Measurements from ENCODE around the gene ANGPTL2.

Gene ANGPTL2

DNA sequence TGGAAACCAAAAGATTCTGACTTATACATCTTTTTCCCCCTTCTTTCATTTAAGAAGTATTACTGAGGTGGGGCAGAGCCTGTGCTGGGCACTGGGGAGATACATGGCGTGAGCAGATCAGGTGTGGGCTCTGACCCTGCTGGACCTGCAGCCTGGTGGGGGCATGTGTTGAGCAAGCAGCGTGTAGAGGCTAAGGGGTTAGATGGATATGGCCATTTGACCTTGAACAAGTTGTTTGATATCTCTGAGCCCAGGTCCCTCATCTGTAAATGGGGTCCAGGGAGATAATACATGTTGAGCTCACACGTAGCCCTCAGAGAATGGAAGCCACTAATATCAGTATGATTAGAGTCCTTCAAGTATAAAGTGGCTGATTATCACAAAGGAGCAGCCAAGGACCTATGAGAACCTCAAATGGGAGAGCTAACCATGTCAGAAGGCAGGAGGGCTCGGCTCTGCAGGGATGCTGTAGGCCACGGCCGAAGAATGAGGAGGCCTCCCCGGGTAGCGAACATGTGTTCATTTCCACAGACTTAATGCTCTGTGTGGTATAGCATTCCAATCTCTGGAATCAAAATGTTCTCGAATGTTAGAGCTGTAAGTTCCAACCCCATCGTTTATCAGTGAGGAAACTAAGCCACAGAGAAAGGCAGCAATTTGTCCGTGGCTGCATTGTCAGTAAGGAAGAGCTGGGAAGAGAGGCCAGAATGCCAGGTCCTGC is 15.4 kb upstream of the ANGPTL2 start:
- no peak for DNase-seq (ENCODE audit: low read depth in 3 of 3, low spot score in 1 of 3)

DNA sequence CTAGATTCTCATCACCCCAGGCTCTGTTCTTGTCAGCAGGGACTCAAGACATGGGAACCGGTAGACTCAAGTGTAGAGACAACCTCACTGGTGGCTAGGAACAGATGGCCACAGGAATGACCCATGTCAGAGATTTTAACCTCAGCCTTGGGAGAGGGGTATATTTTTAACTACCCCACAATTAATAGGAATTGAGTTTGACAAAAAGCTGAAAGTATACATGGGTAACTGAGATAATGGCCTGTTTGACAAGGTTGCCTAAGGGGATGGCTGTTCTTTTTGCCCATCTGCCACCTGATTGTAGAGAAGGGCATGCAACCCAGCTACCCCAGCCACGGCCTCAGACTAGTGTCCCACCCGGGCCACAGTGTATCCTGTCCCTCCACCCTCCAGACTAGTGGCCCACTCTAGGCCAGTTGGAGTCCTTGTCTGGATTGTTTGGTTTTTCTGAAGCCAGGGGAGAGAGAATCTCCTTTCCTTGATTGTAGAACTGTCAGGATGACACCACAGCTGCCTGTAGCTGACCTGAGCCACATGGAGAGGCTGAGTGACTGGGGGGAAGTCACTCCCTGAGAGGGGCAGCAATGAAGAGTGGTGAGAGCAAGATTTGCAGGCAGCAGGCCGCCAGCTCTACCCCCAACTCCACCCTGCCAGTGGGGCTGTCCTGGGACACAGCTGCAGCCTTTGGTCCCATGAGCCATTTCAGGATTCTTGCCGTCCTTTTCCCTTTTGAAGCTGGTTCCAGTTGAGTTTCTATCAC is 14.6 kb upstream of the ANGPTL2 start:
- DNase-seq (ENCODE audit: low read depth in 3 of 3, low spot score in 1 of 3), result no peak

DNA sequence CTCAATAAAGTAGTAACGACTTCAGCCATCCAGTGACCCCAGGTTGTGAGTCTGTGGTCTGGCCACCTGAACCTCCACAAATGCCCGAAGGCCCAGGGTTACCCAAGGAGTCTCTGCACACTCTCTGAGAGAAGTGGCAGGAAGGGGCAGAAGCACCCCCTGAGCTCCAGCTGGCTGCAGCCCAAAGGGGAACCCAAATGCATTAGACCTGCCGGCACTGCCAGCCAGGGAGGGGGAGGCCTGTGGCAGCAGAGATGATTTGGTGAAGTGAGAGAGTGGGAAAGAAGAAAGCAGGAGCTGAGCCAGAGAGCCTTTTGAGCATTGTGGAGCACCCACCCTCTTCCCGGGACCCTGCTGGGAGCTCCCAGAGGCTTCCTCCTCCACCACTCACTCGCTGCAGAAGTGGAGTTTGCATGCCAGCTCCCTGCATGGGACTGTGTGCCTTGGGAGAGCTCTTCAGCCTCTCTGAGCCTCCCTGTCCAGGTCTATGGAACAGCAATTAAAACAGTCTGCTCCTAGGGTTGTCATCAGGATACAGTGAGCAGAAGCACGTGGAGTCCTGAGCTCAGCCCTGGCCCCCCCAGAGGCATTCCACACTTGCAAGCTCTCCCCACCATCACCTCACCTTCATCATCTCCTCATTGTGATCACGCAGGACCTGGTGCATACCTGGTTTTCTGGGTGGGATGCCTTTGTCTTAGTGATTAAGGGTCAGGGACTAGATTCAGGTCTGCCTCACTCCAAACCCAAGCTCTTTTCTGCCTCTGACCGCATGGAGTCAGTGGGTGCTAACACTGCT is 13.8 kb upstream of the ANGPTL2 start:
- no peak for DNase-seq (ENCODE audit: low read depth in 3 of 3, low spot score in 1 of 3)

DNA sequence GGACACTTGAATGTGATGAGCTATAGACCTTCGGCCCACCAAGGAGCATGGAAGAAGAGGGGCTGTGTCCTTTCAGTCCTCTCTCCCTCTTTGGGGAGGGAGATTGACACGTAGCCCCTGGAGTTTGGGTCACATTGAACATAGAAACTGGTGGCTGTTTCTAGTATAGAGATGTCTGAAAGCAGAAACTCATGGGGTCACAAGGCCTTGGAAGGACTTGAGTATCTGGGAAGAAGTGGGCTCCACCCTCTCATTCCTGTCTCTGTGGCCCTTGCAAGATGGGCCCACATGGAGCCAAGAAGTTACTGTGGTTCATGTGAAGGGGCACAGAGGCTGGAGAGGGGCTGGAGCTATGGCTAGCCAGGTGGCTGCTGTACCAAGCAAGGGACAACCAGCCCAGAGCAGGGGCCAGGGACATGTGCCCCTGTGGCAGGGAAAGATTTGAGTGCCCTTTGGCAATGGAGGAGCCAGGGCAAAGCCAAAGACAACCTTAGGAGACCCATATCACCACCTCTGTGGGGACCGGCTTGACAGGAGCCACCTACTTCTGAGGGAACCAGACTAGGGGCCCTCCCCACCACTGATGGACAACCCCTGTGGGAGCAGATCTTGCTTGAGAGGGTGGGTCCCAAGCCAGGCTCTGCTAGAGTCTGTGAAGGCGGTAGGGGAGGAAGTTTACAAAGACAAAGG is 12.8 kb upstream of the ANGPTL2 start:
- no peak for DNase-seq (ENCODE audit: low read depth in 3 of 3, low spot score in 1 of 3)

DNA sequence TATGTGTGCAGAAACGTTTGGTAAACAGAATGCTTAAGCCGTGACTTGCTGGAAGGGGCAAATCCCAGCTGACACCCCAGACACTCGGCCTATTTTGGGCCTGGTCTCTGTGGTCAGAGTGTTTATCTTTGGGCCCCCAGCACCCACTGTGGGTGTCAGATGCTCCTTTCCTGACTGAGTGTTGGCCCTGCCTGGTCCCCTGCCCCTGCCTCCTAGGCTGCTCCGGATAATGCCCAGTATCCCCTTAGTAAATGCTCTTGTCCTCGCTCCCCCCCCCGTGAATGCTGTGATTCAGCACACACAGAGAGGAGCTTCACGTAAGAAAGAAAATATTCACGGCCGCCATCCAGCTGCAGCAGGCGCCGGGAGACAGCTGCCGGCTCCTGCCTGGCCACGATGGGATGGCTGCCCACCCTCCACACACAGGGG is 11.3 kb upstream of the ANGPTL2 start:
- DNase-seq (ENCODE audit: low read depth in 3 of 3, low spot score in 1 of 3), result no peak

DNA sequence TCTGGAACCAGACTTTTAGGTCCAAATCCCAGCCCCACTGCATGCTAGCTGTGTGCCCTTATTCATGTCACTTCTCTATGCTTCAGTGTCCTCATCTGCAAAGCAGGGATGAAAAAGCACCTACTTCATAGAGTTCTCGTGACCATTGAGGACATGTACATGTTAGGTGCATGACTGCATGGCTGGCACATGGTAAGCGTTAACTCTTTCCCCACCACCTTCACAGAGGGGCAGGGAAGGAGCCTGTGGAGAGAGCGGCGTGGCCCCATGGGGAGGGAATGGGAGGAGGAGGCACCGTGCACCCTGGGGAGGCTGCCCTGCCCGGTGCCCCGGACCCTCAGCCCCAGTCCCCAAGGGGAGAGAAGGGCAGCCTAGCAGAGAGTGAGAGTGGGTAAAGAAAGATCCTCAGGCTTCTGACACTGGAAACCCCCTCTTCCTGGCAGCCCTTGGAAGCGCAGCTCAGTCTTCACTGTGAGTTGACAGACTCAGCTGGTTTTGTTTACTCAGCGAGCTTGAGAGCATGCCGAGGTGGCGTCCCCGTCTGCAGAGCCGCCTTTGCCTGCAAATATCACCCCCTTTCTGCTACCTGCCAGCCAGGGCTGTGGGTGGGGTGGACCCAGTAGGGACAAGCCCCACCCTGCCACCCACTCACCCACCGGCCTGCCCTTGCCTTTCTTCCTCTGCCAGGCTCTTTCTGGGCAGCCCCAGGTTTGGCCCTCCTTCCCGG is 10.6 kb upstream of the ANGPTL2 start:
- no peak for DNase-seq (ENCODE audit: low read depth in 3 of 3, low spot score in 1 of 3)

DNA sequence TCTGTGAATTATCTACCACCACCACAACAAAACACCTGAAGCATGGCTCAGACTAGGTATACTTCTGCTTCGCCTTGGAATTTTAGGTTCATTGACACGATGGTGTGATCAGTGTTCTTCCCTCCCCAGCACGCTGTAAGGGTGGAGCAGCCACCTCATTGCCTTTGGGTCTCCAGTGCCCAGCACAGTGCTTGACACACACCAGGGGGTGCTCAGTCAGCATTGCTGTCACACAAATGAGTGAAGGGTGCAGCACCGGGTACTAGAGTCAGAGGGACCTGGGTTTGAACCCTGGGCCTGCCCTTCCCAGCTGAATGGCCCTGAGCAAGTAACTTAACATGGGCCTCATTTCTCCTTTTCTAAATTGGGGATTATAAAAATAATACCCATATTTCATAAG is 9.9 kb upstream of the ANGPTL2 start:
- no peak for DNase-seq (ENCODE audit: low read depth in 3 of 3, low spot score in 1 of 3)

DNA sequence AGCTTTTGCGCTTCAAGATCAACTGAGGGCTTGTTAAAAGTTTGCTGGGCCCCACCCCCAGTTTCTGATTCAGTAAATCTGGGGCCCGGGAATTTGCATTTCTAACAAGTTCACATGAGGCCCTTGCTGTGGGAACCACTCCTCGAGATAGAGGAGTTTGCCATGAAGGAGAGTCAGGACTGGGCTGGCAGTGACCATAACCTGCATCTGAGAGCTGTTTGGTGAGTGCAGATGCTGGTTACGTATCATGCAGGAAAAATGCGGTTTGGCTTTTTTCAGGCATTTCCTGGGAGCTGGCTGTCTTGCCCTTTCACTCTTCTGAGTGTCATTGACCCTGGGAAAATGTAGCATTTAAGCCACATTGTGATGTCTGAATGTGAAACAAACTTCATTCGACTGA is 9.4 kb upstream of the ANGPTL2 start:
- DNase-seq (ENCODE audit: low read depth in 3 of 3, low spot score in 1 of 3), result no peak

DNA sequence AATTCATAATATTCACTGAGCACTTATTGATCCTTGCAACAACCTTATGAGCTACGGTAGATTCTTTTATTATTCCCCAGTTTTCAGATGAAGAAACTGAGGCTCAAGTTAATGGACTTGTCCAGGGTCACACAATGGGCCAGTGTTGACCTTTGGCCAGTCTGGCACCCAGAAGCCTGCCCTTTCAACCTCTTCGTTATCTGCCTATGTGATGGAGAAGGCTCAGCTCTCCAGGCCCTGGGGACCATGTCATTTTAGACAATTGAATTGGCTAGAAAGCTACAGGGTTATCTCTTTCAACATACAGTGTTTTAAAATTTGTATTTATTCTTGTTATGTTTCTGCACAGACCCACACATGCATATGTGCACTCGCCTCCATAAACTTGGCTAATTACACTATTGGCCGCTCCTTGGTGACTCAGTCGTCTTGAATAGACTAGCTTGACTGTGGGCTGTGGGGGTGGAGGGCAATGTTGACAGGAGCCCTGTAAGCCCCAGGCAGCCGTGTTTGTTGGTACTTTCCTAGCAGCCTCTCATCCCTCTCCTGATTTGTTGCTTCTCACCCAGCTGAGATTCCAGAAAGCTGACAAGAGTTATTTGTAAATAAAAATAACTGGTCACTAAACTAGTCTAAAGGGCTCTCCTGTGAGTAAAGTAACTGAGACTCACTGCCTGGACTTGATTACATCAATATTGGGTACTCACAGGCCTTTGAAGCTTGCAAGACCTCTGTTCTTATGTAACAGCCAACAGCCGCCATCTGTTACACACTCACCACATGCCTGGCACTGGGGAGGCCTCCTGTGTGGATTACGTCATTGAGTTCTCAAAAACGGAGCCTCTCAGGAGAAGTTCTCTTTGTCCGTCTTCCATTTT is 8.5 kb upstream of the ANGPTL2 start:
- DNase-seq (ENCODE audit: low read depth in 3 of 3, low spot score in 1 of 3), result no peak

DNA sequence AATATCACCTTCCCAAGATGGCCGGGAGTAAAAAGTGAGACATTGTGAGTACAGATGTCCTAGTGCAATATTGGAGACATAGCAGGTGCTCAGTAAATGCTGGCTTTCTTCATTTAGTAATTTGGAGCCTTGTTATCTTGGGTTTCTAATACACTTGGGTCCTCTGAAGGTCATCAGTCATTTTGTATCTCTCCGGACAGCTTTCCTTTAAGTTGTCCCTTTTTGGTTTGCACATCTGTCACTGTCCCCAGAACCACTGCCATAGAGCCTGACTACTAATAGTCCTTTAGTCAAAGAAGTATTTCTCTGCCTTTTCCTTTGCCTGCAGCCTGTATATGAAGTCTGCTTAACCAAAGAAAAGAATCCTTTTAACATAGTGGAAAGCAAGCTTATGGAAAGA is 7.8 kb upstream of the ANGPTL2 start:
- no peak for DNase-seq (ENCODE audit: low read depth in 3 of 3, low spot score in 1 of 3)

DNA sequence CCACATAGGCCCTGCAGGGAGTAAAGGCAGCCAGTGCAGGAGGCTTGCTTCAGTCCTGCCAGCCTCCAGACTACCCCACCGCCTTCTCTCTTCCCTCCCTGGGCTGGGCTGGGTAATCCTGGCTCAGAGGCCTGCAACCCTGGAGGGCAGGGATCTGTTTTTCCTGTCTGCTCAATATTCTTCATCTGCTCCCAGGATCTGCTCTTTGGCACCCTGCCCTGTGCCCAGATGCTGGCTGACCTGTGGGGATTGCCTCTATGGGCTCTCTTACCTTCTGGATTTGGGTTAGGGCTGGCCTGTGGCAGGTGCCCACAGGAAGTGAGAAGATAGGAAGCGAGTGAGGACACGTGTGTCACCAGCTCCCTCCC is 7.3 kb upstream of the ANGPTL2 start:
- no peak for DNase-seq (ENCODE audit: low read depth in 3 of 3, low spot score in 1 of 3)

DNA sequence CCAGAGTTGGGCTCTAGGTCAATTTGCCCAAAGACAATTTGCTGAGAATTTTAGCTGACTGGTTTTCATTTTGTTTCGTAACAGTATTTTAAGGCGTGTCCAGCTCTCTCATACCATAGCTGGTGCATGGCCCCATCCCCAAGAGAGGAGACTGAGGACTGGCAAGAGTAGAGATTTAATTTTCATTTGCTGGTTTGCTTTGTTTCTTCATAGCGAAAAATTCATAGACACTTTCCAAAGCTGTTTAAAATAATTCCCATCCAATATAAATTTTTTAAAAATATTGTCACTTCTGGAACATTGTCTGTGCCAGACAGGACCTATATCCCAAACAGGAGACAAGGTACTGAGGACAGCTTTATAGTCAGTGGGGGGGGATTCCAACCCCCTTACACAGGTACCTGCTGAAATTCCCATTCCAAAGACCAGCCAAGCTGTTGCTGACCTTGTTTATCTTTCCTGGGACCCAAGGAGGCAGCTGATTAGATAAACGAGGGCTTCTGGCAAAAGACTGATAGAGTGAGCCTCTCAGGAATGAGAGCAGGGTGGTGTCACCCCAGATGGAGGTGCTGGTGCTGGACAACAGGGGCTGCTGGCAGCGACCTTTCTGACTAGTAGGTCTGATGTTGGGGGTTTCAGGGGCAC is 6.8 kb upstream of the ANGPTL2 start:
- no peak for DNase-seq (ENCODE audit: low read depth in 3 of 3, low spot score in 1 of 3)

DNA sequence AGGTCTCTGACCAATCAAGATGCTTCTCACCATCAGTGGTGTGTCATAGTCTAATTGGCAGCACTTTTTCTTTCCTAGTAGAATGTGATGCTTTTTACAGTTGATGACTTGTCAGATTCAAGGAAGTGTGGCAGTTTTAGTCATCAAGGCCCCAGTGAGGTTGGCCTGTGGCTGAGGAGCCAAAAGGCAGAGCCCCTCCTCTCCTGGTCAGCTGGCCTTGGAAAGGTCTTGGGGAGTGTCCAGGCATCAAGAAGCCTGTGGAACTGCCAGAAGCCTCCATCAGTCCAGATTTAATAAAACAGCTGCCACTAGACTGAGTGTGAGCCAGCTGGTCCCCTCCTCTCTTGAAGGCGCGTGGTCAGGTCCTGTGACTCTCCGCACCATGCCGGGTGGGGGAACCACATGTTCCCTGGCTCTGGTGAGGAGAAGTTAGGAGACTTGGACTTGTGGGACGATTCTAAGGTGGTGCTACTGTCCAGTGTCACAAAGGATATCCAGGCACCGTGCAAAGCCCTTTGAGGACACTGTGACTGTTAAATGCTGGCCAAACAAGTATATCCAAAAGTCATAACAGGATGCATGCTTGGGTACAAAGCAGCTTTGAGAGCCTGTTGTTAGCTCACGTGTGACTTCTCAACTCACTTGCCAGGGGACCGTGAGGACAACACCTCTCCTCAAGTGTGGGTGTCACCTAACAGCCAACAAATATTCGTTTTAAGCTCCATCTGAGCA is 6.1 kb upstream of the ANGPTL2 start:
- DNase-seq (ENCODE audit: low read depth in 3 of 3, low spot score in 1 of 3), result no peak

DNA sequence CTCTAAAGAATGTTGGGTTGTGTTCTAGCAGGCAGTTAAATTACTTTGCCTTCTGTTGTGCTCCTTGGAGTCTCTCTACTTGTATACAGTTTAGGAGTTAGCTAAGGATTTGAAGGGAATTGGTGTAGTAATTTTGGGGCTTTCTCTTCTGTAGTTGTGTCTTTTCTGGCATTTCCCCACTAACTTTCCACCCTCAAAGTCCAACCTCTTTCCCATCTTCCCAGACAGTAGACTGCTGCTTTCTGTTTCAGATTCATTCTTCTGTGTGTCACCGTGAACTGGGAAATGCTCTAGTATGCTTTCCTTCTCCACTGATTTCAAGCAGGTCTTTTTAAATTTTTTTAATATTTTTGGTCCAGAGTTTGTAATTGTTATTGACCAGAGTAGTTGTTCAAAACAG is 4.5 kb upstream of the ANGPTL2 start:
- no peak for DNase-seq (ENCODE audit: low read depth in 3 of 3, low spot score in 1 of 3)

DNA sequence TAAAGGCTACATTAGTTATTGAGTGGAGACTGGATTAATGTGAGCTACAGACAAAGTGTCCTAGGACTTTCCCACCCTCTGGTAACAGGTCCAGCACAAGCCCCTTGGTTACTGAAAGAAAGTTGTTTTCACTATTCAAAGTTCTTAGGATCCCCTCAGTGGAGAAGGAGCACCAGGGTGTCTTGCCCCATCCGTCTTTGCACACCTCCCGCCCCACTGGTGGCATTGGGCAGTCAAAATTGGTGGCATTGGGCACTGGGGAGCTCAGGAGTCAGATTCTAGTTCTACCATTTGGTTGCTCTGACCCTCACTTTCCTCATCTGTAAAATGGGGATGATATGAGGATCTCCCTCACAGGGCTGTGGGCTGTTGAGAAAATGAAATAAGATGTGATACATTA is 2.4 kb upstream of the ANGPTL2 start:
- no peak for DNase-seq (ENCODE audit: low read depth in 3 of 3, low spot score in 1 of 3)

DNA sequence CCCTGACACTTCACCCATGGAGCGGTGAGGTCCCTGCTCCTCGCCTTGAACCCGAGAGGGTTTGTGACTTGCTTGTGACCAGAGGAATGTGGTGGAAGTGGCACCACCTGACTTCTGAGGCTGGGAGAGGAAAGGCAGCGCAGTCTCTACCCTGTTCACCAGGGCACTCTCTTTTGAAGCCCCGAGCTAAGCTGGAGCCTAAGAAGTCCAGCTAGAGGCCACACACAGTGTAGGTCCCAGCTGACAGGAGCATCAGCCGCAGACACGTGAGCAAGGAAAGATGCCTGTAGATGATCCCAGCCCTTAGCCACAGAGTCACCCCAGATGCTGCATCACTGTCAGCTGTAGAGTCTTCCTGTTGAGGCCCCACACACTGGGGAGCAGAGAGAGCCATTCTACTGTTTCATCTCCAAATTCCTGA is 1.7 kb upstream of the ANGPTL2 start:
- no peak for DNase-seq (ENCODE audit: low read depth in 3 of 3, low spot score in 1 of 3)

DNA sequence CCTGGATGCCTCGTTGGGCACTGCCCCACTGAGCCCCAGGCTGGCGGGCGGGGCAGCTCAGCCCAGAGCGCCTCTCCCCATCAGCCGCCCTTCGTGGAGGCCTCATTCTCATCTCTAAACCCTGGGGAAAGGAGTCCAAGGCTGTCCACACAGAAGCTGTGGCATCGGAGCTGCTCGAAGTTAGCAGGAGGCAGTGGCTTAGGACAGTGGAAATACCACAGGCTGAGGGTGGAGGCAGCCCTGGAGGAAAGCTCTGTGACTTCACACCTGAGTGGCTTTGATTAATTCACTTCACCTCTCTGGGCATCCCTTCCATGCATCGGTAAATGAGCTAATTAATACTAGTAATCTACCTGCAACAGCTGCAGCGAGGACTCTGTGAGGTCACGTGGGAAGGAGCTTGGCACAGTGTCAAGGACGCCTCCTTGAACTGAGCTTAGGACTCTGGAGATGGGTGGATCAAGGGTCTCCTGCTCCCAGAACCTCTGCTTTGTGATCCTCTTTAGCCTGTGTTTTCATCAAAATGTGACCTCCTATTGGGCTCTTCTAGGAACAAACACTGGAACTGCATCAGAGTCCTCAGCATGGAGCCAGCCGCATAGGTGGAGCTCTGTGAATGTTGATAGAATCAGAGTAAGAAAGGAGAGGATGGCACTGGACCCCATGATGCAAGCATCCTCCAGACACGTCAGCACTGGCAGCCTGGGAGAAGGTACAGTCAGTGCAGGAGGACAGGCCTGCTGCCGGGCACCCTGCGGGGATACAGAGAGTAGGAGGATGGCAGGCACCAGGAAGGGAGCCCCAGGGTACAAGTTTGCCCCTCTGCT is 842 bp upstream of the ANGPTL2 start:
- no peak for DNase-seq (ENCODE audit: low read depth in 3 of 3, low spot score in 1 of 3)
